Hindlimb muscle (tissue), 1 donor: ENCODE results near the gene CSTF3. TPM values are rescaled to one million over a fixed set of nuclear protein-coding genes. Genes with fewer than 3 reads are reported as not detected.
"Not testable (repeated sequence)": the region's sequence is repeated elsewhere in the genome, so short reads cannot be mapped to it uniquely, and the experiment has no call there.

Experiments
- DNase-seq: peaks from one replicate; pipeline ENCODE4 v3.0.0-alpha.2; 2013
- polyA plus RNA-seq: library from polyadenylated mRNA; unstranded; fragments of 120-200 nt; gene quantifications from one replicate; pipeline ENCODE4 v1.2.1, GENCODE V29; 2013; ENCODE audit not compliant: insufficient read length

Gene CSTF3
- 36.6 TPM for polyA plus RNA-seq

- peak; percentile 100 for DNase-seq
Observed at GRCh38 chr11:33161120-33162005, at the start of gene CSTF3. CSTF3 (minus strand) TSS chr11:33161480; CDS start chr11:33161325, 155 bp downstream.

GRCh38 chr11:33208150-33208549, 46.9 kb upstream of the CSTF3 start:
- no peak for DNase-seq

GRCh38 chr11:33207408-33207985, 46.2 kb upstream of the CSTF3 start:
- DNase-seq: no peak

GRCh38 chr11:33197915-33198727, 36.8 kb upstream of the CSTF3 start:
- DNase-seq: no peak

- no peak for DNase-seq
Observed at GRCh38 chr11:33195462-33196173, 34.3 kb upstream of the CSTF3 start.

GRCh38 chr11:33194455-33194854, 33.2 kb upstream of the CSTF3 start:
- DNase-seq: no peak

GRCh38 chr11:33191467-33191866, 30.2 kb upstream of the CSTF3 start:
- no peak for DNase-seq

- no peak for DNase-seq
Observed at GRCh38 chr11:33187998-33188722, 26.9 kb upstream of the CSTF3 start.

- no peak for DNase-seq
Observed at GRCh38 chr11:33185756-33186155, 24.5 kb upstream of the CSTF3 start.

GRCh38 chr11:33182246-33182878, 21.1 kb upstream of the CSTF3 start:
- no peak for DNase-seq

GRCh38 chr11:33179348-33179803, 18.1 kb upstream of the CSTF3 start:
- no peak for DNase-seq

- no peak for DNase-seq
Observed at GRCh38 chr11:33178443-33179180, 17.3 kb upstream of the CSTF3 start.

- DNase-seq: no peak
Observed at GRCh38 chr11:33177676-33178336, 16.5 kb upstream of the CSTF3 start.

GRCh38 chr11:33176760-33177159, 15.5 kb upstream of the CSTF3 start:
- DNase-seq: not testable (repeated sequence)

GRCh38 chr11:33172996-33173395, 11.7 kb upstream of the CSTF3 start:
- no peak for DNase-seq

GRCh38 chr11:33172345-33172744, 11.1 kb upstream of the CSTF3 start:
- DNase-seq: no peak

- DNase-seq: no peak
Observed at GRCh38 chr11:33171251-33171650, 10.0 kb upstream of the CSTF3 start.

- DNase-seq: no peak
Observed at GRCh38 chr11:33168709-33169200, 7.5 kb upstream of the CSTF3 start.

GRCh38 chr11:33162831-33163230, 1.6 kb upstream of the CSTF3 start:
- no peak for DNase-seq

GRCh38 chr11:33160587-33160986, 693 bp downstream of the CSTF3 start:
- no peak for DNase-seq
